ENCODE measurements around the gene PRPF18.

PRPF18 gene

DNA sequence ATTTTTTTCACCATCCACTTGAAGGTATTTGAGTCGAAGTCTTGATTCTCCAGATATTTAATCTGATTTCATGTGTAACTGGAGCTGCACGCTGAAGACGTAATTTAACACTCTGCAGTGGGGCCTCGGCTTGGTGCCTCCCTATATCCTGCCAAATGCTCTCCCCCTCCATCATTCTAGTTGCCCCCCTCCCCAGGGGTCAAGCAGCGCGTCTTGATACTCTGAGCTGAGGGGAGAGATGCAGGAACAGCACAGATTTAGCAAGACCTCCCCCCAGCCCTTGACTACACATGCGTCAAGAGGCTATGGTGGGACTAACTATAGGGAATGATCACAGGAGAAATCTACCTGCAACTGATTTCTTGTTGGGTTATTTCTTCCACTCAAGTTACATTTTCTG lies 85.8 kb downstream of the PRPF18 start:
- TF ChIP-seq, protein P1, sequence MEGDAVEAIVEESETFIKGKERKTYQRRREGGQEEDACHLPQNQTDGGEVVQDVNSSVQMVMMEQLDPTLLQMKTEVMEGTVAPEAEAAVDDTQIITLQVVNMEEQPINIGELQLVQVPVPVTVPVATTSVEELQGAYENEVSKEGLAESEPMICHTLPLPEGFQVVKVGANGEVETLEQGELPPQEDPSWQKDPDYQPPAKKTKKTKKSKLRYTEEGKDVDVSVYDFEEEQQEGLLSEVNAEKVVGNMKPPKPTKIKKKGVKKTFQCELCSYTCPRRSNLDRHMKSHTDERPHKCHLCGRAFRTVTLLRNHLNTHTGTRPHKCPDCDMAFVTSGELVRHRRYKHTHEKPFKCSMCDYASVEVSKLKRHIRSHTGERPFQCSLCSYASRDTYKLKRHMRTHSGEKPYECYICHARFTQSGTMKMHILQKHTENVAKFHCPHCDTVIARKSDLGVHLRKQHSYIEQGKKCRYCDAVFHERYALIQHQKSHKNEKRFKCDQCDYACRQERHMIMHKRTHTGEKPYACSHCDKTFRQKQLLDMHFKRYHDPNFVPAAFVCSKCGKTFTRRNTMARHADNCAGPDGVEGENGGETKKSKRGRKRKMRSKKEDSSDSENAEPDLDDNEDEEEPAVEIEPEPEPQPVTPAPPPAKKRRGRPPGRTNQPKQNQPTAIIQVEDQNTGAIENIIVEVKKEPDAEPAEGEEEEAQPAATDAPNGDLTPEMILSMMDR (IDR thresholded peaks at IDR 0.05; ENCODE audit: low read length): no peak
- TF ChIP-seq EZH2phosphoT487 (IDR thresholded peaks at IDR 0.05; ENCODE audit: low read length): no peak
- TF ChIP-seq EZH2 (optimal IDR thresholded peaks at IDR 0.05; ENCODE audit: low read depth, low read length): no peak
- Histone ChIP-seq H3K36me3 (replicated peaks; ENCODE audit: insufficient read depth, low read length) (no peaks in the 10 kb centered on the region), H3K27me3 (replicated peaks; ENCODE audit: insufficient read depth, low read length) (no peaks in the 10 kb centered on the region), H3K4me2 (ENCODE audit: low read depth, low read length) (no peak overlapping the region), H3K9ac (ENCODE audit: low read length) (no peak overlapping the region), H4K20me1 (ENCODE audit: insufficient read depth, low read length) (no peaks in the 10 kb centered on the region), H2AFZ (ENCODE audit: low read length) (no peak overlapping the region), H3K4me1 (ENCODE audit: low read length) (no peaks in the 10 kb centered on the region), H3K4me3 (ENCODE audit: low read length) (no peak overlapping the region), H3K9me3 (replicated peaks; ENCODE audit: insufficient read depth, low read length) (no peaks in the 10 kb centered on the region), H3K27ac (ENCODE audit: low read length) (no peak overlapping the region), H3K9me2 (replicated peaks; ENCODE audit: insufficient read depth, low read length) (no peaks in the 10 kb centered on the region), H3K79me2 (ENCODE audit: low read length) (no peaks in the 10 kb centered on the region), H3F3A (ENCODE audit: insufficient read depth, low read length) (no peaks in the 10 kb centered on the region)
- DNase-seq: no peak

DNA sequence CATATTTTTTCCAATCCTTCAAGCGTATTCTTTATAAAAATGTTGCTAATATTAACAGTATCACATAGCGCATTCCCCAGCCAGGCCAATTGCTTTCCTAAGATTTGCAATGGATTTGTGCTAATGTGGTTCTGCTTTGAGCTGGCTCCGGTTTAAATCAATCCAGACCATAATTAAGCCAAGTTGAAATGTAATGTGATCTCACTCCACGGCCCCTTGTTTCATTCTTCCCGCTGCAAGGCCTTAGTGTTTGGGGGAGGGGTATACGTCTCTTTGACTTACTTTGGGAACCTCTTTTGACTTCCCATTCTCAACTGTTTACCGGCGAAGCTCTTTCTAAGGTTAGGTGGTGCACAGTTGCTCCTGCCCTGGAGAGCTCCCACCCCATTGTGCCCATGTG lies 86.4 kb downstream of the PRPF18 start:
- H3K36me3 ChIP-seq (replicated peaks; ENCODE audit: insufficient read depth, low read length): no peaks in the 10 kb centered on the region
- TF ChIP-seq, protein P1 (IDR thresholded peaks at IDR 0.05; ENCODE audit: low read length): no peak
- no peak for TF ChIP-seq EZH2phosphoT487 (IDR thresholded peaks at IDR 0.05; ENCODE audit: low read length)
- no peak for TF ChIP-seq EZH2 (optimal IDR thresholded peaks at IDR 0.05; ENCODE audit: low read depth, low read length)
- no peaks in the 10 kb centered on the region for H3K79me2 ChIP-seq (ENCODE audit: low read length)
- no peak overlapping the region for H2AFZ ChIP-seq (ENCODE audit: low read length)
- no peaks in the 10 kb centered on the region for H3K4me1 ChIP-seq (ENCODE audit: low read length)
- H3K27ac ChIP-seq (ENCODE audit: low read length): no peak overlapping the region
- no peaks in the 10 kb centered on the region for H3F3A ChIP-seq (ENCODE audit: insufficient read depth, low read length)
- no peaks in the 10 kb centered on the region for H3K9me2 ChIP-seq (replicated peaks; ENCODE audit: insufficient read depth, low read length)
- no peak overlapping the region for H3K4me3 ChIP-seq (ENCODE audit: low read length)
- H3K9ac ChIP-seq (ENCODE audit: low read length): no peak overlapping the region
- no peak overlapping the region for H3K4me2 ChIP-seq (ENCODE audit: low read depth, low read length)
- no peaks in the 10 kb centered on the region for H3K27me3 ChIP-seq (replicated peaks; ENCODE audit: insufficient read depth, low read length)
- DNase-seq: no peak
- no peaks in the 10 kb centered on the region for H4K20me1 ChIP-seq (ENCODE audit: insufficient read depth, low read length)
- no peaks in the 10 kb centered on the region for H3K9me3 ChIP-seq (replicated peaks; ENCODE audit: insufficient read depth, low read length)

DNA sequence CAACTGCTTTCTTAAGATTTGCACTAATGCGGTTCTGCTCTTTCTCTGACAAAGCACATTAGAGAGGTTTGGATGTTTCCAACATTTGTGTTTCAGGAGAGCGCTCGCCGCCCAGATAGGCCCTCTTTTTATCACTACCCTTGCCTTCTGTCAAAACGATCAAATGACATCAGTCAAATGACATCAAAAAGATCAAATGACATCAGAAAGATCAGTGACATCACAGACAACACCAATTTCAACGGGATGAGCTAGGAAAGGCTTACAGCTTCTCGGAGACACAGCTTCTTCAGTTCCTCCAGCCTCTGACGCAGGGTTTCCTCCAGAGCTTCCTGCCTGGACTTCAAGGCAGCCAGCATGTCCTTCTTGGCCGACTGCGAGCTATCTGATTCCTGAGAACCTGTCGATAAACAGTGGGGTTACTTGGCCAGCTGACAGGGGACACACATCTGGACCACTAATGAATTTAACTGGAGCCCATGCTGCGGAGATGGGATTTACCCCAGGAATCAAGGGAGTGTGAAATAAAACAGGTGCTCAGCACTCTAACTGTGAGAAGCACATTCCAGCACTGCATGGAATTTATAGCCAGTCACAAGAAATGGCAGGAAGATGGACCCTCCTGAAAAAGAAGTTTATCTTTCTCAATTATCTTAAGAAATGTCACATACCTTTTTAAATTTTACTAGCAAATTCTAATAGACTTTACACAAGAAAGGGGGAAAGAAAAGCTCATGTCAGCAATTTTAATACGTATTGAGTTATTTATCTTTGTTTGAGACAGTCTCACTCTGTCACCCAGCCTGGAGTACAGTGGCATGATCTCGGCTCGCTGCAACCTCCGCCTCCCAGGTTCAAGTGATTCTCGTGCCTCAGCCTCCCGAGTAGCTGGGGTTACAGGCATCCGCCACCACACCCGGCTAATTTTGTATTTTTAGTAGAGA lies 88.2 kb downstream of the PRPF18 start:
- no peak for DNase-seq
- Histone ChIP-seq H4K20me1 (ENCODE audit: insufficient read depth, low read length) (no peaks in the 10 kb centered on the region), H3K9me3 (replicated peaks; ENCODE audit: insufficient read depth, low read length) (no peaks in the 10 kb centered on the region), H3K4me3 (ENCODE audit: low read length) (no peak overlapping the region), H3K27me3 (replicated peaks; ENCODE audit: insufficient read depth, low read length) (no peaks in the 10 kb centered on the region), H3K9me2 (replicated peaks; ENCODE audit: insufficient read depth, low read length) (no peaks in the 10 kb centered on the region), H3K4me1 (ENCODE audit: low read length) (no peaks in the 10 kb centered on the region), H3K36me3 (replicated peaks; ENCODE audit: insufficient read depth, low read length) (no peaks in the 10 kb centered on the region), H2AFZ (ENCODE audit: low read length) (no peak overlapping the region), H3K79me2 (ENCODE audit: low read length) (no peaks in the 10 kb centered on the region), H3K4me2 (ENCODE audit: low read depth, low read length) (no peak overlapping the region), H3F3A (ENCODE audit: insufficient read depth, low read length) (no peaks in the 10 kb centered on the region), H3K9ac (ENCODE audit: low read length) (no peak overlapping the region), H3K27ac (ENCODE audit: low read length) (no peak overlapping the region)
- TF ChIP-seq EZH2phosphoT487 (IDR thresholded peaks at IDR 0.05; ENCODE audit: low read length) (no peak), EZH2 (optimal IDR thresholded peaks at IDR 0.05; ENCODE audit: low read depth, low read length) (no peak)
- TF ChIP-seq, protein P1 (IDR thresholded peaks at IDR 0.05; ENCODE audit: low read length): no peak
